Measurements from ENCODE around the gene EXD3. TPM values are rescaled to one million over a fixed set of nuclear protein-coding genes. Genes with fewer than 3 reads are reported as not detected.
"Not testable (repeated sequence)": the region's sequence is repeated elsewhere in the genome, so short reads cannot be mapped to it uniquely, and the experiment has no call there.

EXD3 gene
- polyA plus RNA-seq, 3 donors: 16.0 to 25.3 (median 25.2) TPM

DNA sequence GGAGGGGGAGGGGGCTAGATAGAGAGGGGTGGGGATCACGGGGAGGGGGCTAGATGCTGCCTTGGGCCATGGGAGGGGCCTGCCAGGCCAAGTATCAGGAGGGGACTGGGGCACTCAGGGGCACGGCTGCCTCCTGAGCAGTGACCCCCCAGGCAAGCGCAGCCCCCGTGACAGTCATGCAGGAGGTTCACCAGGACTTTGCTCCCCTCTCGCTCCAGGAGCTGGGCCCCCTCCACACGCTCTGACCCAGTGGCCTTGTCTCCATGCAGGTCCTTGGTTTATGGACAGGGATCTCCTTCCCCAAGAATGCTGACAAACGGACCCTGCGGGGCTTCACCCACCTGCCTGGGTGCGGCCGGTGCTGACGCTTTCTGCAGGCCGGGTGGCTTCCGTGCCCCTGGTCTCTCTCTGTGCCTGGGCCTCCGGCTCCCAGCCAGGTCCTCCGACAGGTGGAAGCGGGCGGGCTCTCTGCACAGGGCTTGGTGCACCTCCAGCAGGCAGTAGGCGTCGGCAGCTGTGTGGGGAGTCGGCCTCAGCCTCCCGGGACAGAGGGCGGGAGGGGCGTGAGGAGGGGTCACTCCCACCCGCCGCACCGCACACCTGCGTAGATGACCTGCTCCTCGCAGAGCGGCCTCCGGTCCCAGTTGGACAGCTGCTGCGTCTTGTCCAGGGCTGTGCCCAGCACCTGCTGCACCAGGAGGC, 74.0 kb downstream of the EXD3 start:
- DNase-seq: no peak

DNA sequence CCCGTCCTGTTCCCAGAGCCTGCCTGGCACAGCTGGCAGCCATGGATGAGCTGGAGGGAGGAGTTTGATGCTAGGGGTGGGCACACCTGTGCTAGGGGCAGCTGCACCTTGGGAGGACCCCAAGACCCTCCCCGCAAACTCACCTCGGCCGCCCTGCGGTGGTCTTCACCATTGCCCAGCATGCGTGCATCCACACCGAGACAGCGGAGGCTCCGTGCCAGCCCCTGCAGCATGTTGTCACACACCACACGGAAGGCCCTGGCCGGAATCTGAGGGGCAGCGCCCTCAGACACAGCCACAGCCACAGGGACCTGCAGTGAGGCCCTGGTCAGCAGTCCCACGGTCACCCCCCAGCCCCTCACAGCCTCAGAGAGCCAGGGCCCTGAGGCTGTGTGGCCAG, 75.0 kb downstream of the EXD3 start:
- DNase-seq: no peak

DNA sequence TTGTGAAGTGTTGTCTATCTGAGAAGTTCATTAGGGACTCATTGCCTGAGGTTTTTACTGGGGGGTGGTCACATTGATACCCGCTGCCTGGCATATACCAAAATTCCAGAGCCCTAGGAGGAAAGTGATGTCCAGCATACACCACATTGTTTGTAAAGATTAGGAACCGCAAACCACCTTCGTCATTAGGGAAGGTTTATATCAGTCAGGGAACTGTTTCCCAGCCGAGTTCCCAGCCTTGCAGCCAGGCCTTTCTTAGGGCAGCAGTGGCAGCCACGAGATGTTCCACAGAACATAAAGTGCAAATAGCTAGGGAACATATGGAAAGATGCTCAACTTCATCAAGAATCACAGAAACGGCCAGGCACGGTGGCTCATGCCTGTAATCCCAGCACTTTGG, 80.5 kb downstream of the EXD3 start:
- no peak for DNase-seq

DNA sequence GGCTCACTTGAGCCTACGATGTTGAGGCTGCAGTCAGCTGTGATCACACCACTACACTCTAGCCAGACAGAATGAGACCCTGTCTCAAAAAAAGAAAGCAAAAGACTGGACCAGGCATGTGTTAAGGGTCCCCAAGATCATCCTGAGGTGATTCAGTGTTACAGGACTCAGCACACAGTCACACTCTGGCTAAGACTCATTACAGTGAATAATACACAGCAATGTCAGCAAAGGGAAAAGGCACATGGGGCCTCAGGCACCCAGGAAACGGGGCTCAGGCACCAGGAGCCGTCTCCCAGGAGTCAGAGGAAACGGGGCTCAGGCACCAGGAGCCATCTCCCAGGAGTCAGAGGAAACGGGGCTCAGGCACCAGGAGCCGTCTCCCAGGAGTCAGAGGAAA, 81.7 kb downstream of the EXD3 start:
- no peak for DNase-seq

DNA sequence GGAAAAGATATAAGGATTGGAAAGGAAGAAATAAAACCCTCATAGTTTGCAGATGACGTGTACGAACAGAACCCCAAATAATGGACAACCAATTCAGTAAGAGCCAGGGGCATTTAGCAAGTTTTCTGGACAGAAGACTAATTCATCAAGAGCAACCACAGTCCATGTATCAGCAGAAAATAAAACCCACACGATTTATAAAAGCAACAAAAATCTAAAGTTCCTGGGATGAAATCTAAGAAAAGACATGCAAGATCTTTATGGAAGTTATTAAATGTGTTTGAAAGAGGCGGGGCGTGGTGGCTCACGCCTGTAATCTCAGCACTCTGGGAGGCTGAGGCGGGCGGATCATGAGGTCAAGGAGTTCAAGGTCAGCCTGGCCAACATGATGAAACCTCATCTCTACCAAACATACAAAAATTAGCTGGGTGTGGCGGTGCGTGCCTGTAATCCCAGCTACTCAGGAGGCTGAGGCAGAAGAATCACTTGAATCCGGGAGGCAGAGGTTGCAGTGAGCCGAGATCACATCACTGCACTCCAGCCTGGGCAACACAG, 83.0 kb downstream of the EXD3 start:
- DNase-seq: not testable (repeated sequence)

DNA sequence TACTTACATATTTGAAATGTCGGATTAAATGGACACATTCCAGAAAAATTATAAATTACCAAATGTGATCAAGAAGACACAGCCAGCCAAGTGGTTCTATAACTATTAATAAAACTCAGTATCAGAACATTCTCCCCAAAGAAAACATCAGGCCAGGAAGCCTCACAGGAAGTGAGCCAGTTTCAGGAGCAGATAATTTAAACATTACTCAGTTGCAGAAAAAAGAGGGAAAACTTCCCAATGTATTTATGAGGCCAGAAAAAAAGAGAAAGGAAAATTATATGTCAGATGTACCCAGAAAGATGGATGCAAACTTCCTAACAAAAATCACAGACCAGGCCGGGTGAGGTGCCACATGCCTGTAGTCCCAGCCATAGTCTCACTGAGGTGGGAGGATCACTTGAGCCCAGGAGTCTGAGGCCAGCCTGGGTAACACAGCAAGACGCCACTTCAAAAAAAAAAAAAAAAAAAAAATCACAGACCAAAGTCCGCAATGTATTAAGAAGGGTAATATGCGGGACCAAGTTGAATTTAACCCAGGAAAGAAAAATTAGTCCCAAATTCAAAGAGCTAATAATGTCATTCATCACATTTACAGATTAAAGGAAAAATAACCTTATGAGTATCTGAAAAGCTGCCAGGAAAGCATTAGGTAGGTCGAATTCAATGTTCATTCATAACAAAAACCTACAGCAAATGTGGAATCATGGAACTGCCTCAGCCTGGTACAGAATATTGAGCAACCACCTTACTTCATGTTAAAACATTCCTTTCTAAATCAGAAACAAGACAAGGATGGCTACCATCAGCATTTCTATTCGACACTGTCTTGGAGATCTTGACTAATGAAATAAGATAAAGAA, 83.7 kb downstream of the EXD3 start:
- no peak for DNase-seq

DNA sequence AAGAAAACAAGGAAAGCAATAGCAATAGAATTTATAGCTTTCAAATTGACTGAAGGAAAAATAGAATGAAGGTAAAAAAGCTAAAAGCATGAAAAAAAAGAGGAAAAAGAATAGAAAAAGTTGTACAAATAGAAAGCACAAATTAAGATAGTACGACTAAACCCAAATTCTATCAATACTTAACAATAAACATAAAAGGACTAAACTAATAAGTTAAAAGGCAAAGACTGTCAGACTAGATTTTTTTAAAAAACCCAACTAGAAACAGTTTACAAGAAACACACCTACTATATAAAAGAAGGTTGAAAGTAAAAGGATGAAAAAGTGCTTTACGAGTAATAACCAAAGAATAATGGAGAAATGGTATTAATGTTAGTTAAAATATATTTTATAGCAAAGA, 86.2 kb downstream of the EXD3 start:
- no peak for DNase-seq

DNA sequence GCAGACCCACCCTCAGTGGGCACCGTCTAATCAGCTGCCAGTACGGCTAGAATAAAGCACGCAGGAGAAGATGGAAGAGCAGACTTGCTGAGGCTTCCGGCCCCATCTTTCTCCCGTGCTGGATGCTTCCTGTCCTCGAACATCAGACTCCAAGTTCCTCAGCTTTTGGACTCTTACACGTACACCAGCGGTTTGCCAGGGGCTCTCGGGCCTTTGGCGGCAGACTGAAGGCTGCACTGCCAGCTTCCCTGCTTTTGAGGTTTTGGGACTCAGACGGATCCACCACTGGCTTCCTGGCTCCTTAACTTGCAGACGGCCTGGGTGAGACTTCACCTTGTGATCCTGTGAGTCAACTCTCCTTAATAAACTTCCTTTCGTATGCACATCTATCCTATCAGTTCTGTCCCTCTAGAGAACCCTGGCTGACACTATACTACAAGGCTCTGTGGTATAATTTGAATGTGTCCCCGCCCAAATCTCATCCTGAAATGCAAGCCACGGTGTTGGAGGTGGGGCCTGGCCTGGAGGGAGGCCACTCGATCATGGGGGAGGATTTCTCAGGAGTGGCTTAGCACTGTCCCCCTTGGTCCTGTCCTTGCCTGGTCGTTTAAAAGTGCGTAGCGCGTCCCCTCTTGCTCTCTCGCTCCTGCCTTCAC, 89.8 kb downstream of the EXD3 start:
- no peak for DNase-seq

DNA sequence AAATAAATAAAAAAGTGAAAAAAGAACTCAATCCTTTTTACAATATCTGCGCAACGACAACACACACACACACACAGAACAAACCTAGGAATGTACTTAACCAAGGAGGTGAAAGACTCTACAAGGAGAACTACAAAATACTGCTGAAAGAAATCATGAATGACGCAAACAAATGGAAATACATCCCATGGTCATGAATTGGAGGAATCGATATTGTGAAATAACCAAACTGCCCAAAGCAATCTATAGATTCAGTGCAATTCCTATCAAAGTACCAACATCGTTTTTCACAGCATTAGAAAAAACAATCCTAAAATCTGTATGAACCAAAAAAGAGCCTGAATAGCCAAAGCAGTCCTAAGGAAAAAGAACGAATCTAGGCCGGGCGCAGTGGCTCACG, 91.0 kb downstream of the EXD3 start:
- DNase-seq: no peak

DNA sequence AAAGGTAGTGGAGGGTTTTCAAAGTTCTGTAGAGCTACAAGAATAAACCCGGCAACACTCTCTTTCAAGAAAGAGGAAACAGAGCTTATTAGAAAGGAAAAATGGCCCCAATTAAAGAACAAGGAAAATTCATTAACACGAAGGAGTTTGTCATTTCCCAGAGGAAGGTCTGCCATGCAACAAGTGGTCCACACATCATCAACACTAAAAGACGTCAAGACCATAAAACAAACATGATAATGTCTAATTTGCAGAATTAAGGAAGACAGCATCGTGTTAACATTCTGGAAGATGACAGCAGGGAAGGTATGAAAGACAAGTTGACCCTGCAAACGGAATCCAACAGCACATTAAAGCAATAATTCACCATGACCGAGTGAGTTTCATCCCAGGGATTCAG, 92.3 kb downstream of the EXD3 start:
- no peak for DNase-seq

DNA sequence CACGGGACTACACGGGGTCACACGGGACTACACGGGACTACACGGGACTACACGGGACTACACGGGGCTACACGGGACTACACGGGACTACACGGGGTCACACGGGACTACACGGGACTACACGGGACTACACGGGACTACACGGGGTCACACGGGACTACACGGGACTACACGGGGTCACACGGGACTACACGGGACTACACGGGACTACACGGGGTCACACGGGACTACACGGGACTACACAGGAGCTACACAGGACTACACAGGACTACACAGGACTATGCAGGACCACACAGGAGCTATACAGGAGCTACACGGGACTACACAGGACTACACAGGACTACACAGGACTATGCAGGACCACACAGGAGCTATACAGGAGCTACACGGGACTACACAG, 93.4 kb downstream of the EXD3 start:
- DNase-seq: not testable (repeated sequence)

DNA sequence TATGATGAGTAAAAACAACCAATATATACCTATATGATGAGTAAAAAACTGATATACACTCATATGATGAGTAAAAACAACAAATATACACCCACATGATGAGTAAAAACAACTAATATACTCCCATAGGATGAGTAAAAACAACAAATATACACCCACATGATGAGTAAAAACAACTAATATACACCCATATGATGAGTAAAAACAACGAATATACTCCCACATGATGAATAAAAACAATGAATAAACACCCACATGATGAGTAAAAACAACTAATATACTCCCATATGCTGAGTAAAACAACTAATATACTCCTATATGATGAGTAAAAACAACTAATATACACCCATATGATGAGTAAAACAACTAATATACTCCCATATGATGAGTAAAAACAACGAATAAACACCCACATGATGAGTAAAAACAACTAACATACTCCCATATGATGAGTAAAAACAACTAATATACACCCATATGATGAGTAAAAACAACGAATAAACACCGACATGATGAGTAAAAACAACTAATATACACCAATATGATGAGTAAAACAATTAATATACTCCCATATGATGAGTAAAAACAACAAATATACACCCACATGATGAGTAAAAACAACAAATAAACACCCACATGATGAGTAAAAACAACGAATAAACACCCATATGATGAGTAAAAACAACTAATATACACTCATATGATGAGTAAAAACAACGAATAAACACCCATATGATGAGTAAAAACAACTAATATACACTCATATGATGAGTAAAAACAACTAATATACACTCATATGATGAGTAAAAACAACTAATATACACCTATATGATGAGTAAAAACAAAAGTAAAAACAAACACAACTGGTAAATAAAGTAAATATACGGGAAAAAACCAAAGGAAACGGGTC, 95.1 kb downstream of the EXD3 start:
- not testable (repeated sequence) for DNase-seq

DNA sequence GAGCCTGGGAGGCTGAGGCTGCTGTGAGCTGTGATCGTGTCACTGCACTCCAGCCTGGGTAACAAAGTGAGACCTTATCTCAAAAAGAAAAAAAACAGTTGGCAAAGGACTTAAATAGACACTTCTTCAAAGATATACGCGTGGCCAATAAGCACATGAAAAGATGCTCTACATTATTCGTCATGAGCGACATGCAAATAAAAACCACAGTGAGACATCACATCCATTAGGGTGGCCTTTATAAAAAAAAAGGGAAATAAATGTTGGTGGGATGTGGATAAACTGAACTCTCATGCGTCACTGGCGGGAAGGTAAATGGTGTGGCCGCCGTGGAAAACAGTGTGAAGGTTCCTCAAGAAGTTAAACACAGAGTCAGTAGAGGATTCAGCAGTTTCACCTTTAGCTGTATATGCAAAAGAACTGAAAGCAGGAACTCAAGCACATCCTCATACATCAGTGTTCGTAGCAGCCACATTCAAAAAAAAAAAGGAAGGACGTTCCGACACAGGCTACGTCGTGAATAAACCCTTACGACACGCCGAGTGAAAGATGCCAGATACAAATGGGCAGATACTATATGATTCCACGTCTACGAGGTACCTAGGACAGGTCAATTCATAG, 96.4 kb downstream of the EXD3 start:
- DNase-seq: no peak

DNA sequence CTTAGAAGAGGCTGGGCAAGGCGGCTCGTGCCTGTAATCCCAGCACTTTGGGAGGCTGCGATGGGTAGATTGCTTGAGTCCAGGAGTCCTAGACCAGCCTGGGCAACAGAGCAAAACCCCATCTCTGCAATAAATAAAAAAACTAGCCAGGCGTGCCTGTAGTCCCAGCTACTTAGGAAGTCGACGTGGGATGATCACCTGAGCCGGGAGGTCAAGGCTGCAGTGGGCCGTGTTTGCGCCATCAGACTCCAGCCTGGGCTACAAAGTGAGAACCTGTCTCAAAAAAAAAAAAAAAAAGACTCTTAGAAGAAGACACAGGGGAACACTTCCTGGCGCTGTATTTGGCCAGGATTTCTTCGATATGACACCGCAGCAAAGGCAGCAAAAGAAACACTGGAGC, 97.2 kb downstream of the EXD3 start:
- no peak for DNase-seq

DNA sequence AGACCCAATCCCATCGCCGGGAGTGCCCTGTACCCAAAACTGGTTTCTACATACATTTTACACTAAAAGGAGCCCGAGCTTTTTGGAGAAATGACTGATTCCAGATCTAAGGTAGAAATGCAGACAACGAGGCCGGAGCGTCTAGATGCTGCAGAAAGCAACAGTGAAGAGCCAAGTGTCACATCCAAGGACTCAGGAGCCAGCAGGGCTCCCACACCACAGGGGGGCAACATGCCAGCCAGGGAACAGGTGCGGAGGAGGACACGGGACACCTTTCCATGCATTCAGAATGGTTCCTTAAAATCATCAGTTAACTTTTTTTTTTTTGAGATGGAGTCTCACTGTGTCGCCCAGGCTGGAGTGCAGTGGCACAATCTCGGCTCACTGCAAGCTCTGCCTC, 97.8 kb downstream of the EXD3 start:
- no peak for DNase-seq

DNA sequence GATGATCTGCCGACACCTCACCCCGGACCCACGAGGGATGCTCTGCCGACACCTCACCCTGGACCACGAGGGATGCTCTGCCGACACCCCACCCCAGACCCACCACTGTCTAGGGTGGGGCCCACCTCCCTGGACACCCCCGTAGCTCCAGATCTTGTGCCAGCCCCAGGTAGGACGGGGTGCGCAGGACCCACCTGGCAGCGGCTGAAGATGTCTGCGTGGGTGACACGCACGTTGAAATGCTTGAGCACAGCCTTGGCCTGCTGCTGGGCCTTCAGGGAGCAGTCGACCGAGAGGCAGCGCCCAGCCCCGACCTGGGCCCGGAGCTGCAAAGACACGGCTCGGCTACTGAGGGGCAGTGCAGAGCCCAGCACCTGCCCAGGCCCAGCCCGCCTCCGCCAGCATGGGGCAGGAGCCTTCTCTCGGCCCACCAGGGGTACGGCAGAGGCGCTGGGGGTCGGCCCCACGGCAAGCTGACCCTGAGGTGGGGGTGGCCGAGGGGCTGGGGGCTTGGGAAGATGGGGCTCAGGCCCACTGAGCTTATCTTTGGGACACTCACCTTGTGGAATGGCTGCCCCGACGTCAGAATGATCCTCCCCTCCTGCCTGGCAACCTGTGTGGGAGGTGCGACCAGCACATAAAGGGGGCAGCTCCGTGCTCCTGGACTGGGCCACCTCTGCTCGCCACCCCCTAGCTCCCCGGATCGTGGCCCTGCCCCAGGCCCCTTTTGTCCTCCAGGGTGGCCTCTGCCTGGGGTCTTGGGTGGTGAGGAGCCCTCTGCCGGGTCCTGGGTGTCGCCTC, 99.2 kb downstream of the EXD3 start:
- no peak for DNase-seq

DNA sequence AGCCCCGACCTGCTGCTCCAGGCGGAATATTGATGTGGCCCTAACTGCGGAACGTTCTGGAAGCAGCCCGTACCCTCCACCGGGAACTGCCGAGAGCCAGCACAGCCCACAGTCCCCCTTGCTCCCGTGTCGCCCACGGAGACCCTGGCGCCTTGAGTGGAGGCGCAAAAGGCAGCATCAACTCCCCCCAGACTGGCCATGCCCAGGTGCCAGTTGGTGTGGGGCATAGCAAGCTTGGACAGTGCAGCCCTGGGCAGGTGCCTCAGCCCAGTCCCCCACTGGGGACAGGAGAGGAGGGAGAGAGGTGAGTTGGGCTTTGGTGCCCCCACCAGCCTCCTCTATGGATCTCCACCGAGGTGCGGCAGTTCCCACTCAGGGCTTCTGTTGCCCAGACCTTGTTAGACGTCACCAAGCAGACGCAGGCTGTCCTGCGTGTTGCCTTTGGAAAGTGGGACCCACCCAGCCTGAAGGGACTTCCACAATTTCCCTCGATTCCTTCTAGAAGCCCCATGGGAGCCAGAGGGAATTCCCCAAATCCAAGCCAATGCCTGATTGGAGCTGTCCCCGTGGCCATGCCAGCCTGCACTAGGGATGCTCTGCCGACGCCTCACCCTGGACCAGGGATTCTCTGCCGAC, 101.1 kb downstream of the EXD3 start:
- no peak for DNase-seq

DNA sequence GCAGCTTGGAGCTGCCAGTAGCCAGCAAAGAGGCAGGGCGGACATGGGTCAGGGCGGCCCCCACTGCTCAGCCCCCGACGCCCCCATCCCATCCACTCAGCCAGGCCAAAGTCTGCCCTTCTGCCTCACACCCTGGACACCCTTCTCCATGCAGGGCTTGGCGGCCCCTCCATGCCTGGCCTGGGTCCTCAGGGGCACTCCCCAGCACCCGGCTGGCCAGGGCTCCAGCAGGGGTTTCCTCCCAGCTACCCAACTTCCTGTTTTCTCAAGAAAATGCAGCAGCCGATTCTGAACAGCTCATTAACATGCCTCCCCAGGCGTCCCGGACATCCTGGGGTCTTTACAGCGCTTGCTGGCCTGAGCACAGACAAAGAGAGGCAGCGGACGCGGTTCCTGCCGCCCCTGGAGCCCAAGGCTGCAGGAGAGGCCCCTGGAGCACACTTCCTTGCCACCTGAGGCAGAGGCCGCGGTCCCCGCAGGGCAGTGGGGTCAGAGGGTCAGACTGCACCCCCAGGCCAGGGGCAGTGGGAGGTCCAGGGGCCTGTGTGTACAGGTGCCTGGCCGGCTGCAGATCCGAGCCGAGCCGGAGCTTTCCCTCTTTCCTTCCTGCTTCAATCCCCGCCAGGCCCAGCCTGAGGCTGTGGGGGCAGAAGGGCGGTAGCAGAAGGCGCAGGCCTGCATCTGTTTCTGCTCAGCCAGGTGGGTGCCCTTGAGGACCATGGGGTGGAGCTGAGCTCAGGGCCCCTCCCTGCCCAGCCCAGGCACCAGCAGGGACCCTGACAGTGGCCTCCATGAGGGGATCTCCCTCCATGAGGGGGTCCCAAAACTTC, 102.2 kb downstream of the EXD3 start:
- DNase-seq: no peak

All from renal pelvis (tissue), 4 donors.